Gastroesophageal sphincter (tissue), 3 donors: ENCODE results near the gene PSMA7.

ENCODE experiments used
- CTCF ChIP-seq, 4 experiments: fragments of 200-600 bp in 2 of 4; fragments of 450-650 bp in 2 of 4; sonication (generic) in 1 of 4; IDR thresholded peaks; one replicate each; pipeline ENCODE4 v1.5.1; 2017 to 2019; ENCODE audit warnings: antibody characterized with exemption in 4 of 4, mild to moderate bottlenecking in 2 of 4, moderate library complexity in 2 of 4
- EP300 ChIP-seq: sonication (generic); formaldehyde crosslinking; IDR thresholded peaks from one replicate; pipeline ENCODE4 v1.6.1; 2017; ENCODE audit warnings: antibody characterized with exemption, mild to moderate bottlenecking
- POLR2AphosphoS5 ChIP-seq: sonication (generic); formaldehyde crosslinking; IDR thresholded peaks from one replicate; pipeline ENCODE4 v1.6.1; 2017; ENCODE audit warnings: antibody characterized with exemption

- TF ChIP-seq EP300 (no peak), POLR2AphosphoS5 (no peak), CTCF (IDR thresholded peaks at IDR 0.05) (no peak)
Observed at GRCh38 chr20:62151225-62151624, 8.0 kb upstream of the PSMA7 start.
